Gastroesophageal sphincter (tissue), 4 donors: ENCODE data around the gene FOXK1. TPM values are rescaled to one million over a fixed set of nuclear protein-coding genes. Genes with fewer than 3 reads are reported as not detected.
A peak's percentile ranks its signal among the peaks of the same experiment; 100 is the strongest.

Experiments
- ATAC-seq: fragments of 150-250 bp; one replicate; pipeline ENCODE4 v1.9.1; 2016; ENCODE audit warnings: mild to moderate bottlenecking, moderate library complexity
- H3K27ac ChIP-seq, 4 donors: fragments of 200-600 bp; sonication (generic) in 3 of 4; 1 replicate in 3 of 4; 2 replicates in 1 of 4; pipeline ENCODE4 v1.5.1; 2016 to 2019
- H3K27me3 ChIP-seq: fragments of 200-600 bp; sonication (generic); one replicate; pipeline ENCODE4 v1.5.1; 2019
- H3K36me3 ChIP-seq, 2 donors: fragments of 200-600 bp; sonication (generic); one replicate each; pipeline ENCODE4 v1.5.1; 2019; ENCODE audit warnings: control low read depth in 1 of 2
- H3K4me1 ChIP-seq, 3 donors: fragments of 200-600 bp; sonication (generic); 1 replicate in 2 of 3; 2 replicates in 1 of 3; pipeline ENCODE4 v1.5.1; 2016 to 2019; ENCODE audit warnings: control low read depth in 2 of 3
- H3K4me3 ChIP-seq, 2 donors: fragments of 200-600 bp; sonication (generic); one replicate each; pipeline ENCODE4 v1.5.1; 2019; ENCODE audit warnings: mild to moderate bottlenecking in 1 of 2, moderate library complexity in 1 of 2
- H3K9me3 ChIP-seq, 3 donors: fragments of 200-600 bp; sonication (generic); one replicate each; pipeline ENCODE4 v1.5.1; 2017 to 2019; ENCODE audit warnings: control low read depth in 2 of 3
- CTCF ChIP-seq, 4 experiments: fragments of 200-600 bp in 2 of 4; fragments of 450-650 bp in 2 of 4; sonication (generic) in 1 of 4; IDR thresholded peaks; one replicate each; pipeline ENCODE4 v1.5.1; 2017 to 2019; ENCODE audit warnings: antibody characterized with exemption in 4 of 4, mild to moderate bottlenecking in 2 of 4, moderate library complexity in 2 of 4
- EP300 ChIP-seq: sonication (generic); formaldehyde crosslinking; IDR thresholded peaks from one replicate; pipeline ENCODE4 v1.6.1; 2017; ENCODE audit warnings: antibody characterized with exemption, mild to moderate bottlenecking
- POLR2A ChIP-seq, 2 donors: fragments of 450-650 bp; IDR thresholded peaks; one replicate each; pipeline ENCODE4 v1.6.1; 2017; ENCODE audit warnings: antibody characterized with exemption in 2 of 2, mild to moderate bottlenecking in 2 of 2, moderate library complexity in 1 of 2
- POLR2AphosphoS5 ChIP-seq: sonication (generic); formaldehyde crosslinking; IDR thresholded peaks from one replicate; pipeline ENCODE4 v1.6.1; 2017; ENCODE audit warnings: antibody characterized with exemption
- WGBS, 2 donors: methylation state at CpG; one replicate each; pipeline ENCODE4 v1.1.5; 2018; ENCODE audit warnings: low coverage in 1 of 2; 5-methylcytosine and 5-hydroxymethylcytosine counted together
- total RNA-seq, 4 donors: library from RNA; depleted of rRNA; stranded (reverse); fragments of >200 nt; gene quantifications; one replicate each; pipeline ENCODE4 v1.1.0, GENCODE V29; 2016

FOXK1 gene
- total RNA-seq, 4 donors from 2014 or later, result 28.5 to 45.2 (median 30.0) TPM

GRCh38 chr7:4737300-4737699 lies 55.2 kb downstream of the FOXK1 start:
- whole genome bisulfite sequencing, 2 donors, result 80 to 81% methylated on average over 1 to 12 of the region's 15 CpGs
- no peak for TF ChIP-seq POLR2A (IDR thresholded peaks at IDR 0.05)
- peaks cover 0 to 32% of the 10 kb centered on the region in 2 donors for H3K36me3 ChIP-seq

GRCh38 chr7:4738711-4739527 lies 56.8 kb downstream of the FOXK1 start:
- Histone ChIP-seq H3K27ac (peak overlapping the region; percentile 16 to 68 (median 51)), H3K36me3 (peaks cover 0 to 29% of the 10 kb centered on the region in 2 donors), H3K27me3 (no peaks in the 10 kb centered on the region), H3K4me1 (peaks cover 0 to 45% (median 10%) of the 10 kb centered on the region in 3 donors), H3K9me3 (no peaks in the 10 kb centered on the region), H3K4me3 (peak overlapping the region; percentile 4 to 32)
- TF ChIP-seq EP300 (no peak), POLR2AphosphoS5 (peak; percentile 48), CTCF (IDR thresholded peaks at IDR 0.05) (peak in 1 of 4 experiments; percentile 11)
- peak; percentile 68 for ATAC-seq
- 18 to 36% methylated on average over 8 to 15 of the region's 23 CpGs for WGBS, 2 donors

More at GRCh38 chr7:4737300-4737699, 55.2 kb downstream of the FOXK1 start:
- no peak overlapping the region for H3K4me3 ChIP-seq
- no peaks in the 10 kb centered on the region for H3K27me3 ChIP-seq
- H3K9me3 ChIP-seq, result no peaks in the 10 kb centered on the region
- ATAC-seq, result no peak
- no peak overlapping the region for H3K27ac ChIP-seq
- peaks cover 0 to 37% (median 6%) of the 10 kb centered on the region in 3 donors for H3K4me1 ChIP-seq

- peaks cover 0 to 27% of the 10 kb centered on the region in 2 donors for H3K36me3 ChIP-seq
- TF ChIP-seq CTCF (IDR thresholded peaks at IDR 0.05), result peak in 3 of 4 experiments; percentile 55 to 75 (median 61)
- no peak for TF ChIP-seq POLR2A (IDR thresholded peaks at IDR 0.05)
- no peaks in the 10 kb centered on the region for H3K9me3 ChIP-seq
- peak overlapping the region; percentile 4 to 32 for H3K4me3 ChIP-seq
- H3K4me1 ChIP-seq, result peaks cover 4 to 51% (median 17%) of the 10 kb centered on the region in 3 donors
- peak overlapping the region; percentile 16 to 68 (median 51) for H3K27ac ChIP-seq
- WGBS, 2 donors, result 19 to 40% methylated on average over 1 to 9 of the region's 16 CpGs
- peak; percentile 66 for ATAC-seq
- no peaks in the 10 kb centered on the region for H3K27me3 ChIP-seq
Measured at GRCh38 chr7:4739528-4739992, 57.5 kb downstream of the FOXK1 start.

- no peak for ATAC-seq
- no peak overlapping the region for H3K4me3 ChIP-seq
- peaks cover 5 to 63% (median 22%) of the 10 kb centered on the region in 3 donors for H3K4me1 ChIP-seq
- TF ChIP-seq POLR2AphosphoS5 (no peak), EP300 (no peak), CTCF (IDR thresholded peaks at IDR 0.05) (no peak), POLR2A (IDR thresholded peaks at IDR 0.05) (no peak)
- no peaks in the 10 kb centered on the region for H3K9me3 ChIP-seq
- WGBS, 2 donors, result 83 to 89% methylated on average over 8 to 12 of the region's 22 CpGs
- no peaks in the 10 kb centered on the region for H3K27me3 ChIP-seq
- H3K36me3 ChIP-seq, result peaks cover 0 to 27% of the 10 kb centered on the region in 2 donors
- no peak overlapping the region for H3K27ac ChIP-seq
Measured at GRCh38 chr7:4740796-4741195, 58.7 kb downstream of the FOXK1 start.

- Histone ChIP-seq H3K36me3 (peaks cover 0 to 27% of the 10 kb centered on the region in 2 donors), H3K27ac (peak overlapping the region in 1 of 4 donors; percentile 93), H3K9me3 (no peaks in the 10 kb centered on the region), H3K4me1 (peaks cover 5 to 72% (median 34%) of the 10 kb centered on the region in 3 donors), H3K4me3 (no peak overlapping the region), H3K27me3 (no peaks in the 10 kb centered on the region)
- 87 to 94% methylated on average over 5 to 22 of the region's 23 CpGs for WGBS, 2 donors
- no peak for TF ChIP-seq POLR2AphosphoS5
- no peak for TF ChIP-seq EP300
- TF ChIP-seq POLR2A (IDR thresholded peaks at IDR 0.05), result no peak
- no peak for TF ChIP-seq CTCF (IDR thresholded peaks at IDR 0.05)
- ATAC-seq, result no peak
Measured at GRCh38 chr7:4742051-4742573, 60.0 kb downstream of the FOXK1 start.
